ENCODE results near the gene CHST8. TPM values are rescaled to one million over a fixed set of nuclear protein-coding genes. Genes with fewer than 3 reads are reported as not detected.

The CHST8 gene, protein sequence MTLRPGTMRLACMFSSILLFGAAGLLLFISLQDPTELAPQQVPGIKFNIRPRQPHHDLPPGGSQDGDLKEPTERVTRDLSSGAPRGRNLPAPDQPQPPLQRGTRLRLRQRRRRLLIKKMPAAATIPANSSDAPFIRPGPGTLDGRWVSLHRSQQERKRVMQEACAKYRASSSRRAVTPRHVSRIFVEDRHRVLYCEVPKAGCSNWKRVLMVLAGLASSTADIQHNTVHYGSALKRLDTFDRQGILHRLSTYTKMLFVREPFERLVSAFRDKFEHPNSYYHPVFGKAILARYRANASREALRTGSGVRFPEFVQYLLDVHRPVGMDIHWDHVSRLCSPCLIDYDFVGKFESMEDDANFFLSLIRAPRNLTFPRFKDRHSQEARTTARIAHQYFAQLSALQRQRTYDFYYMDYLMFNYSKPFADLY
- 10 to 100 TPM in 1 of 5 donors, not detected in 4; 25.5 TPM for total RNA-seq
- polyA plus RNA-seq = under 1 TPM in 1 of 3 donors, not detected in 2; 0.23 TPM
- long read RNA-seq, donor 1 = 0 reads
- long read RNA-seq, donor 2 = 0 reads
- long read RNA-seq, donor 3 = 0 reads
- long read RNA-seq, donor 4 = 0 reads
- long read RNA-seq, donor 5 = 0 reads
- long read RNA-seq, donor 6 = 0 reads
- long read RNA-seq, donor 7, partial matches to known transcripts = 0 of 2 reads
- long read RNA-seq, donor 7, other reads (novel, unspliced or antisense) = 0 of 2 reads
- long read RNA-seq, donor 8 = 0 reads
- long read RNA-seq, donor 9 = 0 reads
- long read RNA-seq, donor 10 = 0 reads

GRCh38 chr19:33621811-33622504, at the start of gene CHST8:
Gene CHST8 (plus strand): TSS chr19:33621953. CDS start chr19:33689262, 67,309 bp downstream.
- peak; percentile 42 to 74 for DNase-seq
- Histone ChIP-seq H3K36me3 (no peaks in the 10 kb centered on the region), H3K27ac (no peak within 1 kb of the TSS), H3K4me3 (peak within 1 kb of the TSS; percentile 46 to 65 (median 55)), H3K9me3 (no peaks in the 10 kb centered on the region), H3K27me3 (peaks cover 12 to 97% (median 49%) of the 10 kb centered on the region in 3 donors), H3K4me1 (peaks cover 19 to 24% (median 23%) of the 10 kb centered on the region in 4 donors)
- 1 to 13% (median 2%) methylated on average over 23 to 96 of the region's 96 CpGs for WGBS, 5 donors
- intact Hi-C loops (cut with DNase I; ENCODE audit: low total_unique reads) = no loop called here
- TF ChIP-seq, protein P1, sequence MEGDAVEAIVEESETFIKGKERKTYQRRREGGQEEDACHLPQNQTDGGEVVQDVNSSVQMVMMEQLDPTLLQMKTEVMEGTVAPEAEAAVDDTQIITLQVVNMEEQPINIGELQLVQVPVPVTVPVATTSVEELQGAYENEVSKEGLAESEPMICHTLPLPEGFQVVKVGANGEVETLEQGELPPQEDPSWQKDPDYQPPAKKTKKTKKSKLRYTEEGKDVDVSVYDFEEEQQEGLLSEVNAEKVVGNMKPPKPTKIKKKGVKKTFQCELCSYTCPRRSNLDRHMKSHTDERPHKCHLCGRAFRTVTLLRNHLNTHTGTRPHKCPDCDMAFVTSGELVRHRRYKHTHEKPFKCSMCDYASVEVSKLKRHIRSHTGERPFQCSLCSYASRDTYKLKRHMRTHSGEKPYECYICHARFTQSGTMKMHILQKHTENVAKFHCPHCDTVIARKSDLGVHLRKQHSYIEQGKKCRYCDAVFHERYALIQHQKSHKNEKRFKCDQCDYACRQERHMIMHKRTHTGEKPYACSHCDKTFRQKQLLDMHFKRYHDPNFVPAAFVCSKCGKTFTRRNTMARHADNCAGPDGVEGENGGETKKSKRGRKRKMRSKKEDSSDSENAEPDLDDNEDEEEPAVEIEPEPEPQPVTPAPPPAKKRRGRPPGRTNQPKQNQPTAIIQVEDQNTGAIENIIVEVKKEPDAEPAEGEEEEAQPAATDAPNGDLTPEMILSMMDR (IDR thresholded peaks at IDR 0.05) = no peak
- TF ChIP-seq POLR2AphosphoS5 (IDR thresholded peaks at IDR 0.05) = peak in 2 of 3 donors; percentile 65 to 82

GRCh38 chr19:33572929-33573328, 48.8 kb upstream of the CHST8 start:
- intact Hi-C loops (cut with DNase I; ENCODE audit: low total_unique reads) = no loop called here
- TF ChIP-seq, protein P1 (IDR thresholded peaks at IDR 0.05) = no peak
- no peak for TF ChIP-seq EP300 (IDR thresholded peaks at IDR 0.05)

DNA sequence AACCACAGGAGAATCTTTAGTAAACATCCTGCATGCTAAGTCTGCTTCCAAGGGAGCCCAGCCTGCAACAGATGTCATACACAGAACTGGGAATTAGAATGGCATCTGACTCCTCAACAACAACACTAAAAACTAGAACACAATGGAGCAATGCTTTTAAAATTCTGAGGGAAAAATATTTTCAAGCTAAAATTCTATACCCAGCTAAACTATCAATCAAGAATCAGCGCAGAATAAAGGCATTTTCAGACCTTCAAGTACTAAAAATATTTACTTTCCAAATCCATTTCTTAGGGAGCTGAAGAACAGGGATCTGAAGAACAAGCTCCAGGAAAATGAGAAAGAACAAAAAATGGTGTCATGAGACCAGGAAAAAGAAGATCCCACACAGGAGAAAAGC, 46.9 kb upstream of the CHST8 start:
- Histone ChIP-seq H3K27me3 (peaks cover 0 to 11% (median 0%) of the 10 kb centered on the region in 3 donors), H3K4me3 (no peak overlapping the region), H3K4me1 (peaks cover 0 to 4% (median 0%) of the 10 kb centered on the region in 4 donors), H3K36me3 (no peaks in the 10 kb centered on the region), H3K9me3 (peaks cover 0 to 21% (median 16%) of the 10 kb centered on the region in 4 donors), H3K27ac (no peak overlapping the region)
- intact Hi-C loops (cut with DNase I; ENCODE audit: low total_unique reads) = no loop called here
- no peak for DNase-seq
- TF ChIP-seq POLR2A (IDR thresholded peaks at IDR 0.05) = no peak
- TF ChIP-seq POLR2AphosphoS5 (IDR thresholded peaks at IDR 0.05) = no peak
- TF ChIP-seq, protein P1 (IDR thresholded peaks at IDR 0.05) = no peak
- no peak for TF ChIP-seq EP300 (IDR thresholded peaks at IDR 0.05)
- WGBS, 5 donors = 88 to 97% (median 95%) methylated on average over 1 of the region's 1 CpG

More at GRCh38 chr19:33572929-33573328, 48.8 kb upstream of the CHST8 start:
- Histone ChIP-seq H3K27ac (no peak overlapping the region), H3K4me3 (no peak overlapping the region), H3K27me3 (peaks cover 0 to 27% (median 4%) of the 10 kb centered on the region in 3 donors), H3K36me3 (no peaks in the 10 kb centered on the region), H3K4me1 (no peaks in the 10 kb centered on the region), H3K9me3 (peaks cover 0 to 21% (median 16%) of the 10 kb centered on the region in 4 donors)
- 43 to 89% (median 66%) methylated on average over 2 of the region's 2 CpGs for whole genome bisulfite sequencing, 5 donors
- no peak for DNase-seq

DNA sequence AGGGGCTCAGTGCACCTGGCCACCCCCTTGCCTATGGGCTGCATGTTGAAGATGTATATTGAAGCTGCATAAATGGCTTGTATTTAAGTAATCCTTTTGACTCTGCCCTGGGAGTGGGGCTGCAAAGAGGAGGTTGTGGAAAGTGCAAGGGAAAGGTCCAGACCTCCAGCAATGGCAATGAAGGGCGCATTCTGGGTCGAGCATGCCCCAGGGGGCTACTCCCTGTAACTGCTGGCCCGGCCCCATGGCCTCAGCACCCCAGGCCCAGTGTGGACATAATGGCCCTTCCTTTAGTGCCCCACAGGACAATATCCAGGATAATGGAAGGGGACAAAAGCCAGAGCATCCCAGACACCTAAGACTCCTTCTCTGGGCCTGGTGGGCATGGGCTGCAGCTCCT, 43.1 kb upstream of the CHST8 start:
- intact Hi-C loops (cut with DNase I; ENCODE audit: low total_unique reads) = no loop called here
- no peak overlapping the region for H3K27ac ChIP-seq
- no peaks in the 10 kb centered on the region for H3K36me3 ChIP-seq
- H3K4me1 ChIP-seq = peaks cover 0 to 8% (median 3%) of the 10 kb centered on the region in 4 donors
- no peak overlapping the region for H3K4me3 ChIP-seq
- H3K9me3 ChIP-seq = peaks cover 0 to 19% (median 13%) of the 10 kb centered on the region in 4 donors
- 76 to 90% (median 84%) methylated on average over 3 of the region's 3 CpGs for WGBS, 5 donors
- no peak for DNase-seq
- H3K27me3 ChIP-seq = peaks cover 0 to 10% (median 0%) of the 10 kb centered on the region in 3 donors
- TF ChIP-seq POLR2AphosphoS5 (IDR thresholded peaks at IDR 0.05) (no peak), EP300 (IDR thresholded peaks at IDR 0.05) (no peak), POLR2A (IDR thresholded peaks at IDR 0.05) (no peak)
- TF ChIP-seq, protein P1 (IDR thresholded peaks at IDR 0.05) = no peak
